Stimulated activated naive CD4-positive, alpha-beta T cell treated with Interleukin-2 at 50 U/mL for 16 hours (primary cell): ENCODE results near the gene KIF3A.

Source experiments
- DNase-seq: peaks from one replicate; lab custom pipeline; 2025; lab: John Stamatoyannopoulos, UW

KIF3A gene

GRCh38 chr5:132770476-132771159 lies 33.3 kb upstream of the KIF3A start:
- no peak for DNase-seq

- no peak for DNase-seq
Measured at GRCh38 chr5:132768485-132768868, 31.1 kb upstream of the KIF3A start.

- DNase-seq = no peak
Measured at GRCh38 chr5:132767150-132767549, 29.8 kb upstream of the KIF3A start.

DNA sequence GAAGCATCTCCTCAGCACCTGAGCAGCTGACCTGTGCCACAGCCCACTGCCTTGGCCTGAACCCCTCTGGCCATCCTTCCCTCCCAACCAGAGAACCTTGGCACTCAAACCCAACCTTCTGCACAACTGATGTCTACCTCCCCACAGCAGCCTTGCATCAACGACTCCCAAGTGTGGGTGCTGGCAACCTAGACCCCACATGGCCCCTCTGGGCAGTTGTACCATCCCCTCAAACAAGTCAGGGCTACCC lies 29.4 kb upstream of the KIF3A start:
- no peak for DNase-seq

DNA sequence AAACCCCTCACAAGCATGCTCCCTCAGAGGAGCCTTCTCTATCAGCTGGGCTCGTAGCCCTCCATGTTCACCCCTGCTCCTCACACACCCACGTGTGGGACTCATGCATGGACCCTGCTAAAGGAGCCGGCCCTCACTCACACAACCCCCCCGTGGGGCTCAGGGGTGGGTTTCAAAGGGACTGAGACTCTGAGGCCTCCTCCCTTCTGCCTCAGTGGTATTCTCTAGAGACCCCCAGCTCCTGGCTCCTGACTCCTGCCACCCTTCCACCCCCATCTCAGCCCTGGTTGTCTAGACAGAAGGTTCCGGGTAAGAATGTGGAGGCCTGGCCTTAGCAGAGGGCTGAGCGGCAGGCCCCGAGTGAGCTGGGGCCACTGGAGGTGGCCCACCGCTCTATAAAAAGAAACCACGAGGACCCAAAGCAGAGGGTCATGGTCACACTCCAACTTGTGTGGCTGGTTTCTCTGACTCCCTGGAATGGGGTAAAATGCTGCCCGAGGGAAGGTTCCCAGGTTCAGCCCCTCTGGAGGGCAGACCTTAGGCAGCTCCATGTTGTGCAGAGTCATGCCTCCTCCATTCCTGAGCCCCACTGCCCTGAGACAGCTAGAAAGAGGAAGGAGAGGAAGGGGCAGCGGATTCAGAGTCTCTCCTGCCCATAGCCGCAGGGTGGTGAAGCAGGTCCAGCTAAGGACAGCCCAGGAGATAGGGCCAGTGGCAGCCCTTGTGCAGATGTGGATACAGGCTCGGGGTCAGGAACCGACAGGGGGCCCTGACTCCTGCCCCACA lies 28.9 kb upstream of the KIF3A start:
- DNase-seq = no peak

GRCh38 chr5:132765311-132766019 lies 28.1 kb upstream of the KIF3A start:
- DNase-seq = no peak

GRCh38 chr5:132764671-132765238 lies 27.4 kb upstream of the KIF3A start:
- DNase-seq = no peak

DNA sequence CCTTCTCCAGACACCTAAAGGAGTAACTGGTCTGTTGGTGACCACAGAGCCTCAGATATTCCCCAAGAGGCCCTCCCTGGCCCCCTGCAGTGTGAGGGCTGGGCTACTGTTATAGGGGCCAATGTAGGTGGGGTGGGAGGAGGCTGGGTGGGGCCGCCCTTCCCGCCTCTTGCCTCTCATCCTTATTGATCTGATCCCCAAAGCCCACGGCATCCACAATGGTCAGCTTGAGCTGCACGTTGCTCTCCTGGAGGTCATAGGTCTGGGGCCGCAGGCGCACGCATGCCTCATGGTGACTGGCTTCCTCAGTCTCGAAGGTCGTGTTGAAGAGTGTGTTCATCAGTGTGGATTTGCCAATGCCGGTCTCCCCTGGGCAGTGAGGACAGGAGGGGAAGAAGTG lies 26.7 kb upstream of the KIF3A start:
- DNase-seq = no peak

- DNase-seq = no peak
Measured at GRCh38 chr5:132763181-132764036, 26.1 kb upstream of the KIF3A start.

GRCh38 chr5:132762246-132763000 lies 25.1 kb upstream of the KIF3A start:
- no peak for DNase-seq

GRCh38 chr5:132761321-132762240 lies 24.2 kb upstream of the KIF3A start:
- DNase-seq = no peak

- no peak for DNase-seq
Measured at GRCh38 chr5:132760601-132761317, 23.4 kb upstream of the KIF3A start.

GRCh38 chr5:132760049-132760420 lies 22.7 kb upstream of the KIF3A start:
- DNase-seq = no peak

- no peak for DNase-seq
Measured at GRCh38 chr5:132759114-132760048, 22.0 kb upstream of the KIF3A start.

- no peak for DNase-seq
Measured at GRCh38 chr5:132758451-132758850, 21.1 kb upstream of the KIF3A start.

DNA sequence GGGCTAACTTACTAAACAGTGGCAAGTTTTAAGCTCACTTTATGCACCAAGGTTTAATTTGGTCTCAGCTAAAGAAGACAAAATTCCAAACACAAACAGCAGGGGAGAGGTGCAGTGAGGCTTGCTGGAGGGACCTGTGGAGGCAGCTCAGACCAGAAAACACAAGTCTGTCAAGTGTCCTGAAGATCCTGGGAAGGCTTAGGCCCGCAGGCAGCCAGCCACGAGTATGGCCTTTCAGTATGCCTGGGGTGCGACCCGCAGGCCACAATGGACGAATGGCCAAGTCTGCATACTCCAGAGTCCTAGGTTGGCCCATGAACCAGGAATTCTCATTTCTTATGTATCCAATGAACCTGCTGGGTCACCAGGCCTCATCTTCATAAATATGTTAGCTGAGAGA lies 19.2 kb upstream of the KIF3A start:
- DNase-seq = no peak

DNA sequence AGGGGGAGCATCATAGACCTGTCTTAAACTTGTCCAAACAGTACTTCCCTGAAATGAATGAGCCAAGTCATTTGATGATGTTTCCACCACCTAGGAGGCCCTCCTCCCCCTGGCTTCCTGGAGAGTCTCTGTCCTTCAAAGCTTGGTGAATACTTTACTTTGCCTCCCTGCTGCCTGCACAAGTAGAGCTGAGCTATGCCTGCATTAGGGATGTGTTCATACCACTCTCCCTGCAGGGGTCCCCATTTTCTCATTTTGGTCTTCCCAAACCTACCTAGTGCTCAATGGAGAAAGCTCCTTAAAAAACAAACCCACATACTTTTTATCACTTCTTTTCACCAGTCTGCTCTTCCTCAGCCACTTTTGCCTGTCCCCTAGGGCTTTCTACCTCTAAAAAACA lies 17.6 kb upstream of the KIF3A start:
- DNase-seq = no peak

GRCh38 chr5:132754111-132754510 lies 16.8 kb upstream of the KIF3A start:
- no peak for DNase-seq
